ENCODE data around the gene RERE. TPM values are rescaled to one million over a fixed set of nuclear protein-coding genes. Genes with fewer than 3 reads are reported as not detected.
"Not testable (repeated sequence)": the region's sequence is repeated elsewhere in the genome, so short reads cannot be mapped to it uniquely, and the experiment has no call there.

Gene RERE
- total RNA-seq, 2 donors from 2014 or later, result 74.5 to 128 TPM

- Histone ChIP-seq H3K36me3 (replicated peaks in 1 of 2; ENCODE audit: insufficient read depth in 1 of 2, low read depth in 2 of 2) (no peaks in the 10 kb centered on the region), H3K27me3 (no peaks in the 10 kb centered on the region), H3K4me1 (peaks cover 36% of the 10 kb centered on the region), H3K4me3 (no peak overlapping the region), H3K9me3 (no peaks in the 10 kb centered on the region), H3K27ac (no peak overlapping the region)
- no peak for DNase-seq
- intact Hi-C loops (cut with DNase I), result no loop called here
- WGBS, 2 donors, result 24 to 32% methylated on average over 1 of the region's 1 CpG
- TF ChIP-seq POLR2A (IDR thresholded peaks at IDR 0.05) (no peak), CTCF (IDR thresholded peaks at IDR 0.05) (no peak)
- ATAC-seq, result no peak
Measured at GRCh38 chr1:8595941-8596340, 221.5 kb downstream of the RERE start.

- intact Hi-C loops (cut with DNase I), result no loop called here
- no peaks in the 10 kb centered on the region for H3K9me3 ChIP-seq
Measured at GRCh38 chr1:8595332-8595731, 222.1 kb downstream of the RERE start.

GRCh38 chr1:8593292-8593691 is 224.1 kb downstream of the RERE start:
- WGBS, 2 donors, result 94 to 97% methylated on average over 3 of the region's 3 CpGs
- H3K9me3 ChIP-seq; ATAC-seq; intact Hi-C loops (cut with DNase I); H3K36me3 ChIP-seq (replicated peaks in 1 of 2; ENCODE audit: insufficient read depth in 1 of 2, low read depth in 2 of 2); DNase-seq; H3K27ac ChIP-seq; H3K27me3 ChIP-seq; H3K4me3 ChIP-seq: not testable (repeated sequence)
- peaks cover 37% of the 10 kb centered on the region for H3K4me1 ChIP-seq

More at GRCh38 chr1:8595332-8595731, 222.1 kb downstream of the RERE start:
- no peaks in the 10 kb centered on the region for H3K36me3 ChIP-seq (replicated peaks in 1 of 2; ENCODE audit: insufficient read depth in 1 of 2, low read depth in 2 of 2)
- peaks cover 42% of the 10 kb centered on the region for H3K4me1 ChIP-seq
- no peaks in the 10 kb centered on the region for H3K27me3 ChIP-seq
- H3K27ac ChIP-seq, result no peak overlapping the region
- no peak for TF ChIP-seq CTCF (IDR thresholded peaks at IDR 0.05)
- TF ChIP-seq POLR2A (IDR thresholded peaks at IDR 0.05), result no peak
- no peak for ATAC-seq
- H3K4me3 ChIP-seq, result no peak overlapping the region
- DNase-seq, result no peak

- Histone ChIP-seq H3K4me1 (peaks cover 21% of the 10 kb centered on the region), H3K27me3 (no peaks in the 10 kb centered on the region), H3K9me3 (no peaks in the 10 kb centered on the region), H3K27ac (no peak overlapping the region), H3K4me3 (no peak overlapping the region), H3K36me3 (replicated peaks in 1 of 2; ENCODE audit: insufficient read depth in 1 of 2, low read depth in 2 of 2) (no peaks in the 10 kb centered on the region)
- intact Hi-C loops (cut with DNase I), result no loop called here
- whole genome bisulfite sequencing, 2 donors, result 91% methylated on average over 5 of the region's 5 CpGs
- ATAC-seq (no peak), DNase-seq (no peak)
- no peak for TF ChIP-seq POLR2A (IDR thresholded peaks at IDR 0.05)
- no peak for TF ChIP-seq CTCF (IDR thresholded peaks at IDR 0.05)
Measured at GRCh38 chr1:8591569-8591968, 225.9 kb downstream of the RERE start.

- Histone ChIP-seq H3K27me3 (no peaks in the 10 kb centered on the region), H3K9me3 (no peaks in the 10 kb centered on the region), H3K4me1 (peaks cover 14% of the 10 kb centered on the region), H3K4me3 (no peak overlapping the region), H3K27ac (no peak overlapping the region), H3K36me3 (replicated peaks in 1 of 2; ENCODE audit: insufficient read depth in 1 of 2, low read depth in 2 of 2) (no peaks in the 10 kb centered on the region)
- DNase-seq (no peak), ATAC-seq (no peak)
- 42 to 45% methylated on average over 6 of the region's 6 CpGs for WGBS, 2 donors
- TF ChIP-seq POLR2A (IDR thresholded peaks at IDR 0.05), result no peak
- TF ChIP-seq CTCF (IDR thresholded peaks at IDR 0.05), result no peak
- intact Hi-C loops (cut with DNase I), result no loop called here
Measured at GRCh38 chr1:8590721-8591351, 226.6 kb downstream of the RERE start.

Data from body of pancreas (tissue), 4 donors.